Tongue (tissue), 2 donors: Measurements from ENCODE around the gene KLHL22. TPM values are rescaled to one million over a fixed set of nuclear protein-coding genes. Genes with fewer than 3 reads are reported as not detected.
"Not testable (repeated sequence)": the region's sequence is repeated elsewhere in the genome, so short reads cannot be mapped to it uniquely, and the experiment has no call there.

ENCODE experiments used
- DNase-seq: peaks from one replicate; pipeline ENCODE4 v3.0.0-alpha.2; 2015
- total RNA-seq: library from RNA; depleted of rRNA; stranded (reverse); fragments of >200 nt; gene quantifications from one replicate; pipeline ENCODE4 v1.2.3, GENCODE V29; 2014

The KLHL22 gene
- total RNA-seq, 1 donor from 2014 or later, result 66.2 TPM

- not testable (repeated sequence) for DNase-seq
Observed at GRCh38 chr22:20504293-20504922, 8.8 kb upstream of the KLHL22 start.

- no peak for DNase-seq
Observed at GRCh38 chr22:20503816-20504215, 8.2 kb upstream of the KLHL22 start.

GRCh38 chr22:20499769-20500168 is 4.2 kb upstream of the KLHL22 start:
- DNase-seq, result no peak

- DNase-seq, result no peak
Observed at GRCh38 chr22:20498913-20499312, 3.3 kb upstream of the KLHL22 start.

GRCh38 chr22:20497426-20497825 is 1.8 kb upstream of the KLHL22 start:
- DNase-seq, result no peak

GRCh38 chr22:20495861-20496681 is 476 bp upstream of the KLHL22 start:
- peak; percentile 97 for DNase-seq

- no peak for DNase-seq
Observed at GRCh38 chr22:20491346-20491745, 4.2 kb downstream of the KLHL22 start.

GRCh38 chr22:20490941-20491307 is 4.7 kb downstream of the KLHL22 start:
- DNase-seq, result no peak

- no peak for DNase-seq
Observed at GRCh38 chr22:20490183-20490940, 5.2 kb downstream of the KLHL22 start.

GRCh38 chr22:20488946-20489345 is 6.6 kb downstream of the KLHL22 start:
- DNase-seq, result no peak

GRCh38 chr22:20487715-20488114 is 7.9 kb downstream of the KLHL22 start:
- no peak for DNase-seq

- DNase-seq, result no peak
Observed at GRCh38 chr22:20486229-20486628, 9.4 kb downstream of the KLHL22 start.

GRCh38 chr22:20484948-20485683 is 10.5 kb downstream of the KLHL22 start:
- no peak for DNase-seq

- DNase-seq, result no peak
Observed at GRCh38 chr22:20483771-20484170, 11.8 kb downstream of the KLHL22 start.

- DNase-seq, result not testable (repeated sequence)
Observed at GRCh38 chr22:20483143-20483506, 12.5 kb downstream of the KLHL22 start.

- DNase-seq, result no peak
Observed at GRCh38 chr22:20479612-20480196, 15.9 kb downstream of the KLHL22 start.

GRCh38 chr22:20478059-20478458 is 17.5 kb downstream of the KLHL22 start:
- not testable (repeated sequence) for DNase-seq

- DNase-seq, result not testable (repeated sequence)
Observed at GRCh38 chr22:20475569-20475968, 20.0 kb downstream of the KLHL22 start.

GRCh38 chr22:20475115-20475436 is 20.5 kb downstream of the KLHL22 start:
- DNase-seq, result no peak

GRCh38 chr22:20472629-20473442 is 22.8 kb downstream of the KLHL22 start:
- no peak for DNase-seq

- no peak for DNase-seq
Observed at GRCh38 chr22:20471126-20471833, 24.3 kb downstream of the KLHL22 start.
